D721Med (cell line): ENCODE results near the gene C1QTNF6.

Source experiments
- DNase-seq: peaks from one replicate; pipeline ENCODE4 v3.0.0; 2011; ENCODE audit warnings: low spot score; ENCODE audit not compliant: insufficient read length
- FAIRE-seq: peaks from 2 replicates; lab custom pipeline; 2011; peaks lifted over from hg19 to GRCh38; lab: Jason Lieb, UNC
- CTCF ChIP-seq: IDR thresholded peaks from 2 replicates; pipeline ENCODE4 v1.5.1; 2012; ENCODE audit warnings: mild to moderate bottlenecking, control low read depth; ENCODE audit not compliant: insufficient read depth; ENCODE audit errors: missing control alignments

Gene C1QTNF6

GRCh38 chr22:37151401-37151800, 36.6 kb downstream of the C1QTNF6 start:
- DNase-seq (no peak), FAIRE-seq (no peak)
- TF ChIP-seq CTCF = no peak

- DNase-seq (no peak), FAIRE-seq (no peak)
- TF ChIP-seq CTCF = no peak
Observed at GRCh38 chr22:37150701-37151100, 37.3 kb downstream of the C1QTNF6 start.

GRCh38 chr22:37148742-37149665, 39.0 kb downstream of the C1QTNF6 start:
- no peak for TF ChIP-seq CTCF
- no peak for DNase-seq
- no peak for FAIRE-seq

- FAIRE-seq = no peak
- TF ChIP-seq CTCF = no peak
- DNase-seq = no peak
Observed at GRCh38 chr22:37148031-37148651, 39.9 kb downstream of the C1QTNF6 start.

GRCh38 chr22:37147186-37147990, 40.7 kb downstream of the C1QTNF6 start:
- no peak for TF ChIP-seq CTCF
- FAIRE-seq = no peak

GRCh38 chr22:37146507-37147180, 41.4 kb downstream of the C1QTNF6 start:
- FAIRE-seq = no peak
- TF ChIP-seq CTCF = no peak

More at GRCh38 chr22:37147186-37147990, 40.7 kb downstream of the C1QTNF6 start:
- DNase-seq = no peak

More at GRCh38 chr22:37146507-37147180, 41.4 kb downstream of the C1QTNF6 start:
- no peak for DNase-seq
